HCT116 (cell line): Measurements from ENCODE around the gene GBE1. TPM values are rescaled to one million over a fixed set of nuclear protein-coding genes. Genes with fewer than 3 reads are reported as not detected.

Source experiments
- ATAC-seq: fragments of 200-7000 bp; cut with Tn5 transposase; 2 replicates; pipeline ENCODE4 v1.9.1; 2020; ENCODE audit warnings: mild to moderate bottlenecking, moderate library complexity
- BruUV-seq: library from RNA; stranded (reverse); fragments of 400-500 nt; replicated peaks from 2 replicates; lab custom pipeline; 2021; lab: Mats Ljungman, UMichigan
- CTCF ChIA-PET: fragments of 300-600 bp; sonication (Branson Sonifier 250); formaldehyde crosslinking; loops from one replicate; lab custom pipeline; 2021; ENCODE audit warnings: antibody characterized with exemption; lab: Charles Lee
- POLR2A ChIA-PET: fragments of 300-600, 350-600 bp; sonication (Branson Sonifier 250); formaldehyde crosslinking; loops from one replicate; lab custom pipeline; 2021; ENCODE audit warnings: antibody characterized with exemption; lab: Charles Lee
- RAD21 ChIA-PET, 2 experiments: fragments of 300-600 bp; sonication (Branson Sonifier 250); formaldehyde crosslinking; loops; one replicate each; lab custom pipeline; 2023; ENCODE audit warnings: low total read pairs in 2 of 2; ENCODE audit not compliant: uncharacterized antibody in 2 of 2, unreplicated experiment in 2 of 2, low non-redundant PET in 1 of 2; lab: Charles Lee
- DNase-seq: peaks from one replicate; pipeline ENCODE4 v3.0.0-alpha.2; 2010; ENCODE audit warnings: low read depth, low spot score
- H2AFZ ChIP-seq: fragments of 200-600 bp; shearing (Covaris generic), sonication (generic); 2 replicates; pipeline ENCODE4 v1.6.1; 2017; ENCODE audit warnings: low read depth, mixed run types, mixed read lengths, antibody characterized with exemption, low read length; ENCODE audit not compliant: poor library complexity, severe bottlenecking
- H3K27ac ChIP-seq: 2 replicates; pipeline ENCODE4 v1.5.1; 2012; ENCODE audit warnings: low read depth, low read length
- H3K27me3 ChIP-seq: fragments of 200-600 bp; sonication (generic); 2 replicates; pipeline ENCODE4 v1.6.1; 2016; ENCODE audit warnings: mixed run types, low read length, mixed read lengths; ENCODE audit not compliant: insufficient read depth
- H3K36me3 ChIP-seq, 2 experiments: fragments of 200-500 bp in 1 of 2; fragments of 200-600 bp in 1 of 2; sonication (Bioruptor generic) in 1 of 2; sonication (generic) in 1 of 2; 2 replicates each; pipeline versions ENCODE4 v1.5.1 to v1.6.1; 2014 to 2016; ENCODE audit warnings: low read length in 2 of 2, inconsistent platforms in 1 of 2, mixed read lengths in 1 of 2, mixed run types in 1 of 2; ENCODE audit not compliant: insufficient read depth in 2 of 2, control insufficient read depth in 1 of 2
- H3K4me1 ChIP-seq, 2 experiments: fragments of 200-600 bp in 1 of 2; sonication (generic) in 1 of 2; 2 replicates each; pipeline versions ENCODE4 v1.5.1 to v1.6.1; 2012 to 2017; ENCODE audit warnings: low read length in 2 of 2, inconsistent platforms in 1 of 2, mild to moderate bottlenecking in 1 of 2, mixed read lengths in 1 of 2, mixed run types in 1 of 2, moderate library complexity in 1 of 2; ENCODE audit not compliant: insufficient read depth in 2 of 2, control insufficient read depth in 1 of 2
- H3K4me2 ChIP-seq: fragments of 200-600 bp; sonication (generic); 2 replicates; pipeline ENCODE4 v1.6.1; 2017; ENCODE audit warnings: mixed run types, low read length, mixed read lengths
- H3K4me3 ChIP-seq, 2 experiments: fragments of 200-600 bp in 1 of 2; sonication (generic) in 1 of 2; replicated peaks in 1 of 2; 2 replicates each; pipeline ENCODE4 v1.5.1; 2011 to 2016; ENCODE audit warnings: low read length in 2 of 2, control low read depth in 1 of 2, low read depth in 1 of 2, mild to moderate bottlenecking in 1 of 2, mixed read lengths in 1 of 2, mixed run types in 1 of 2
- H3K79me2 ChIP-seq: fragments of 200-600 bp; sonication (generic); 2 replicates; pipeline ENCODE4 v1.6.1; 2017; ENCODE audit warnings: mild to moderate bottlenecking, mixed run types, low read length, moderate library complexity, mixed read lengths; ENCODE audit not compliant: insufficient read depth
- H3K9ac ChIP-seq: fragments of 200-600 bp; sonication (generic); 2 replicates; pipeline ENCODE4 v1.6.1; 2016; ENCODE audit warnings: low read length, mixed read lengths
- H3K9me2 ChIP-seq: fragments of 200-600 bp; sonication (generic), shearing (Covaris generic); 2 replicates; pipeline ENCODE4 v1.6.1; 2017; ENCODE audit warnings: mixed run types, mild to moderate bottlenecking, moderate library complexity; ENCODE audit not compliant: insufficient read depth
- H3K9me3 ChIP-seq, 2 experiments: fragments of 200-500 bp in 1 of 2; fragments of 200-600 bp in 1 of 2; sonication (Bioruptor generic) in 1 of 2; sonication (generic) in 1 of 2; 2 replicates each; pipeline ENCODE4 v1.6.1; 2014 to 2017; ENCODE audit warnings: low read length in 2 of 2, mixed read lengths in 2 of 2, inconsistent platforms in 1 of 2, low read depth in 1 of 2, mild to moderate bottlenecking in 1 of 2, mixed run types in 1 of 2, moderate library complexity in 1 of 2; ENCODE audit not compliant: control insufficient read depth in 1 of 2, insufficient read depth in 1 of 2
- H4K20me1 ChIP-seq: fragments of 200-600 bp; sonication (generic), shearing (Covaris generic); 2 replicates; pipeline ENCODE4 v1.6.1; 2017; ENCODE audit warnings: mixed run types, mild to moderate bottlenecking, moderate library complexity; ENCODE audit not compliant: insufficient read depth
- ATF3 ChIP-seq: IDR thresholded peaks from 2 replicates; pipeline ENCODE4 v1.6.1; 2012
- CEBPB ChIP-seq: IDR thresholded peaks from 2 replicates; pipeline ENCODE4 v1.6.1; 2012; ENCODE audit warnings: low read depth
- EZH2phosphoT487 ChIP-seq: fragments of 200-600 bp; IDR thresholded peaks from 2 replicates; pipeline ENCODE4 v1.6.1; 2018; ENCODE audit warnings: antibody characterized with exemption, borderline replicate concordance
- FOSL1 ChIP-seq: IDR thresholded peaks from 2 replicates; pipeline ENCODE4 v1.6.1; 2012; ENCODE audit warnings: low read depth
- JUND ChIP-seq: IDR thresholded peaks from 2 replicates; pipeline ENCODE4 v1.6.1; 2012
- POLR2A ChIP-seq: IDR thresholded peaks from 2 replicates; pipeline ENCODE4 v1.7.0; 2011; ENCODE audit warnings: borderline replicate concordance; ENCODE audit not compliant: insufficient read depth, insufficient read length; ENCODE audit errors: extremely low read depth
- RAD21 ChIP-seq: IDR thresholded peaks from 2 replicates; pipeline ENCODE4 v1.6.1; 2012; ENCODE audit warnings: low read depth, mild to moderate bottlenecking
- SP1 ChIP-seq: IDR thresholded peaks from 2 replicates; pipeline ENCODE4 v1.6.1; 2012; ENCODE audit warnings: low read depth
- YY1 ChIP-seq: IDR thresholded peaks from 2 replicates; pipeline ENCODE4 v1.6.1; 2011; ENCODE audit warnings: low read length, low read depth, moderate library complexity, mild to moderate bottlenecking; ENCODE audit not compliant: insufficient replicate concordance; ENCODE audit errors: extremely low read depth
- ZBTB33 ChIP-seq: IDR thresholded peaks from 2 replicates; pipeline ENCODE4 v1.6.1; 2011; ENCODE audit warnings: mild to moderate bottlenecking, low read length, moderate library complexity; ENCODE audit not compliant: insufficient replicate concordance; ENCODE audit errors: extremely low read depth
- ZFX ChIP-seq: fragments of 450-650 bp; IDR thresholded peaks from 2 replicates; pipeline ENCODE4 v1.6.1; 2017
- ZNF274 ChIP-seq: fragments of 200-500 bp; sonication (Bioruptor generic); IDR thresholded peaks from 2 replicates; pipeline ENCODE4 v1.6.1; 2014; ENCODE audit warnings: mild to moderate bottlenecking, low read depth, low read length, inconsistent platforms
- intact Hi-C: fragments of 100-400 bp; cut with micrococcal nuclease; formaldehyde crosslinking; loops from 2 replicates; pipeline ENCODE4 v1.10.0; 2022
- total RNA-seq: library from RNA; stranded (reverse); gene quantifications from one replicate; pipeline ENCODE4 v1.2.1, GENCODE V29; 2021; ENCODE audit not compliant: unreplicated experiment
- TF ChIP-seq, protein P1 (sequence below): IDR thresholded peaks from 2 replicates; pipeline ENCODE4 v1.6.1; 2012; ENCODE audit warnings: low read depth

The GBE1 gene
- total RNA-seq, 1 experiment from 2014 or later: 27.7 TPM

DNA sequence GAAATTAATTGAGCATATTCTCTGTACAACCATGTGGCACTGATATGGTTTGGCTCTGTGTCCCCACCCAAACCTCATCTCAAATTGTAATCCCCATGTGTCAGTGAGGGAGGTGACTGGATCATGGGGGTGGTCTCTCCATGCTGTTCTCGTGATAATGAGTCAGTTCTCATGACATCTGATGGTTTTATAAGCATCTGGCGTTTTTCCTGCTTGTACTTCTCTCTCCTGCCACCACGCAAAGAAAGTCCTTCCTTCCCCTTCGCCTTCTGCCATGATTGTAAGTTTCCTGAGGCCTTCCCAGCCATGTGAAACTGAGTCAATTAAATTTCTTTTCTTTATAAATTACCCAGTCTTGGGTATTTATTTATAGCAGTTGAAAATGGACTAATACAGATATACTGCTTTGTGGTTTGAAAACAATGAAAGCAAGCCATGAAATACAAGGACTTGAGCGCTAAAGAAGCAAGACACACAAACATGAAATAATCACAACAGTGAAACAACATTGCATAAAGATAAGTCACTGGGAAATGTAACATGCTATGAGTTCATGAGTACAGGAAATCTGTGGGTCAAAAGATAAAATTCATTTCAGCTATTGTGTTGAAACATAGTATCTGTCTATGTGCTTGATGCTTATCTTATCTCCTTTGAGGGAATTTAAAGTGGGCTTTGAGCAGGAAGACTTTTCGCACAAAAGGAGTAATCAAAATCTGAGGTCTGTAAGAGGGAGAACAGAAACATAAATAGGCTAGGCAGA lies 288.7 kb downstream of the GBE1 start:
- POLR2A ChIA-PET: no interaction called here
- H3K9ac ChIP-seq: no peak overlapping the region
- H3K79me2 ChIP-seq: no peaks in the 10 kb centered on the region
- TF ChIP-seq ZNF274 (no peak), SP1 (no peak), CEBPB (no peak), YY1 (no peak), RAD21 (no peak)
- TF ChIP-seq, all 23 proteins: peak for 0
- ChIA-PET RAD21 (no interaction called here), CTCF (interaction anchor here (1.8 kb wide), 1 partner anchor 18 kb away, joined by 5 read pairs; no protein-coding TSS in a partner anchor)
- BruUV-seq: no TSS peak
- H3K27ac ChIP-seq: no peak overlapping the region
- H3K4me3 ChIP-seq: no peak overlapping the region
- no peaks in the 10 kb centered on the region for H4K20me1 ChIP-seq
- no peak overlapping the region for H3K4me2 ChIP-seq
- no peaks in the 10 kb centered on the region for H3K9me3 ChIP-seq
- no peaks in the 10 kb centered on the region for H3K36me3 ChIP-seq
- intact Hi-C loops: no loop called here
- no peak overlapping the region for H2AFZ ChIP-seq
- H3K9me2 ChIP-seq: no peaks in the 10 kb centered on the region
- DNase-seq: no peak
- no peak for ATAC-seq
- peaks cover 11% of the 10 kb centered on the region; the same call in 1 of the 2 replicates for H3K27me3 ChIP-seq
- H3K4me1 ChIP-seq: no peaks in the 10 kb centered on the region

GRCh38 chr3:81470524-81471278 lies 290.7 kb downstream of the GBE1 start:
- Histone ChIP-seq H2AFZ (no peak overlapping the region), H3K27ac (no peak overlapping the region), H3K9ac (no peak overlapping the region), H3K4me1 (no peaks in the 10 kb centered on the region), H3K27me3 (peaks cover 11% of the 10 kb centered on the region; the same call in 1 of the 2 replicates), H3K79me2 (no peaks in the 10 kb centered on the region), H4K20me1 (no peaks in the 10 kb centered on the region), H3K4me2 (no peak overlapping the region), H3K4me3 (no peak overlapping the region), H3K9me2 (no peaks in the 10 kb centered on the region), H3K9me3 (no peaks in the 10 kb centered on the region), H3K36me3 (no peaks in the 10 kb centered on the region)
- CTCF ChIA-PET: no interaction called here
- intact Hi-C loops: no loop called here
- ATAC-seq (no peak), DNase-seq (no peak)
- RAD21 ChIA-PET: no interaction called here
- no TSS peak for BruUV-seq
- POLR2A ChIA-PET: no interaction called here
- TF ChIP-seq, protein P1, sequence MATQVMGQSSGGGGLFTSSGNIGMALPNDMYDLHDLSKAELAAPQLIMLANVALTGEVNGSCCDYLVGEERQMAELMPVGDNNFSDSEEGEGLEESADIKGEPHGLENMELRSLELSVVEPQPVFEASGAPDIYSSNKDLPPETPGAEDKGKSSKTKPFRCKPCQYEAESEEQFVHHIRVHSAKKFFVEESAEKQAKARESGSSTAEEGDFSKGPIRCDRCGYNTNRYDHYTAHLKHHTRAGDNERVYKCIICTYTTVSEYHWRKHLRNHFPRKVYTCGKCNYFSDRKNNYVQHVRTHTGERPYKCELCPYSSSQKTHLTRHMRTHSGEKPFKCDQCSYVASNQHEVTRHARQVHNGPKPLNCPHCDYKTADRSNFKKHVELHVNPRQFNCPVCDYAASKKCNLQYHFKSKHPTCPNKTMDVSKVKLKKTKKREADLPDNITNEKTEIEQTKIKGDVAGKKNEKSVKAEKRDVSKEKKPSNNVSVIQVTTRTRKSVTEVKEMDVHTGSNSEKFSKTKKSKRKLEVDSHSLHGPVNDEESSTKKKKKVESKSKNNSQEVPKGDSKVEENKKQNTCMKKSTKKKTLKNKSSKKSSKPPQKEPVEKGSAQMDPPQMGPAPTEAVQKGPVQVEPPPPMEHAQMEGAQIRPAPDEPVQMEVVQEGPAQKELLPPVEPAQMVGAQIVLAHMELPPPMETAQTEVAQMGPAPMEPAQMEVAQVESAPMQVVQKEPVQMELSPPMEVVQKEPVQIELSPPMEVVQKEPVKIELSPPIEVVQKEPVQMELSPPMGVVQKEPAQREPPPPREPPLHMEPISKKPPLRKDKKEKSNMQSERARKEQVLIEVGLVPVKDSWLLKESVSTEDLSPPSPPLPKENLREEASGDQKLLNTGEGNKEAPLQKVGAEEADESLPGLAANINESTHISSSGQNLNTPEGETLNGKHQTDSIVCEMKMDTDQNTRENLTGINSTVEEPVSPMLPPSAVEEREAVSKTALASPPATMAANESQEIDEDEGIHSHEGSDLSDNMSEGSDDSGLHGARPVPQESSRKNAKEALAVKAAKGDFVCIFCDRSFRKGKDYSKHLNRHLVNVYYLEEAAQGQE: no peak
- no peak for TF ChIP-seq CEBPB
- TF ChIP-seq ZBTB33: no peak
- TF ChIP-seq ZFX: no peak
- TF ChIP-seq ZNF274: no peak
- no peak for TF ChIP-seq FOSL1
- no peak for TF ChIP-seq JUND
- TF ChIP-seq POLR2A: no peak
- no peak for TF ChIP-seq EZH2phosphoT487
- TF ChIP-seq ATF3: no peak
